GM18502 (cell line): ENCODE results near the gene EMILIN3.

Experiments used
- ATAC-seq: cut with Tn5 transposase; IDR thresholded peaks from one replicate; pipeline ENCODE4 v1.9.1; 2021; ENCODE audit warnings: mild to moderate bottlenecking; ENCODE audit not compliant: unreplicated experiment, poor library complexity

The EMILIN3 gene

DNA sequence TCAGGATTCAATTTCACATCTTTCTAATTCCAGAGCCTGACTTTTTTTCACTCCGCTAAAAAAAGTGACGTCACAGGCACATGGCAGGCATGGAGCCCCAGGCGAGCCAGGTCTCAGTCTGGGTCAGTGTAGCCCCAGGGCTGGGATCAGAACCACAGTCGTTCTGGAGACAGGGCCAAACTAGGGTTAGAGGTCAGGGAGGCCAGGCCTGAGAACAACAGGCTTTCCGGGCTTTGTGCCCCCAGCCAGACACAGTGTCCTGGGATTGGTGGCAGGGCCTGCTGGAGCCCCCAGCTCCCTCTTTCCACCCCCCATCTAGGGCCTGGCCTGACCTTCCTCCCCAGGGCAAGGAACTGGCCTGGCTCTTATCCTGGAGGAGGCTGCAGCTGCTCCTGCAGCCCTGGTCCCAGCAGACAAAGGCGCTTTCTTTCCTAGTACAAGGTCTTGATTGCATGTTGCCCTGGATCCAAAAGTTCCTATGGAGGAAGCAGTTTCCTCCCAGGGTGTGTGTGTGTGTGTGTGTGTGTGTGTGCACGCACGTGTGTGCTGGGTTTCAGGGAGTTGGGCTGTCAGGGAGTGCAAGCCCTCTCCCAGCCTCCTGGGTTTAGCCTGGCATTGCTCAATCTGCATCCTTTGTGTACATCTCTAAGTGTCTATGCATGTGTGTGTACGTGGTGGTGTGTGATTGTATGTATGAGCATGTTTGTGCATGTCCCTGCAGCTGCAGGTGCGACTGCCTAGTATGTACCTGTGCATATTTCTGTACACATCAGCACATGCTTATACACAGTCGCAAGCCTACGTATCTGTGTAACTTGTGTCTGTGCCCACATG, 26.5 kb upstream of the EMILIN3 start:
- no peak for ATAC-seq

- ATAC-seq = no peak
Observed at GRCh38 chr20:41392295-41392694, 25.7 kb upstream of the EMILIN3 start.

DNA sequence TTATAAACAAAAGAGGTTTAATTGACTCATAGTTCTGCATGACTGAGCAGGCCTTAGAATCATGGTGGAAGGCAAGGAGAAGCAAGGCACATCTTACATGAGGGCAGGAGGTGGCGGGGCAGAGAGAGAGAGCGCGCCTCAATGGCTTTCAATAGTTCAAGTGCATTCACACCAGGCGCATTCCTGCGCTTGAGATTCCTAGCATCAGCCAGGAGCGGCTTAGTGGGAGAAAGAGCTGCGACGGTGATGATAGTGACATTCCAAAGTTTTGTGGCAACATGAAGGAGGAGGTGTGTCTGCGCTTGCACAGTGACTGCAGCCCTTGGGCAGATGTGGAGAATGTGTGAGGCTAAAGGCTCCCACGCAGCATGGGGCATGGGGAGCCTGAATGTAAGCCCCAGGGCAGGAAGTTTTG, 25.0 kb upstream of the EMILIN3 start:
- ATAC-seq = no peak

- no peak for ATAC-seq
Observed at GRCh38 chr20:41390889-41391288, 24.3 kb upstream of the EMILIN3 start.

DNA sequence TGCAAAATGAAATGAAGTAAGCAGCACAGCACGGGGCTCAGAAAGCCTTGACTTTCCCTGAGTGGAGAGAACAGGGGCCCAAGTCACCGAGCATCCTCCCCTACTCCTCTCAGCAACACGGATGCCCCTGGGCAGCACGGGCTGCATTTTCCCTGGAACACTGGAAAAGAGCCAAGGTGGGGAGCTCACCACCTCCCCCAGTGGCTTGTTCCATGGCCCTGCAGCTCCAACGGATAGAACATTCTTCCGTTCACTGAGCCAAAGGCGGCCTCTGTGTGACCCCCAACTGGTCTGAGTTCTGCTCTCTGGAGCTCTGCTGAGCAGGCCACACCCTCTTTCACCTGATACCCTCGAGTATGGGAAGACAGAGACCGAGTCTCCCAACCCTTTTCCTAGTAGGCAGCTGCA, 20.8 kb upstream of the EMILIN3 start:
- no peak for ATAC-seq

DNA sequence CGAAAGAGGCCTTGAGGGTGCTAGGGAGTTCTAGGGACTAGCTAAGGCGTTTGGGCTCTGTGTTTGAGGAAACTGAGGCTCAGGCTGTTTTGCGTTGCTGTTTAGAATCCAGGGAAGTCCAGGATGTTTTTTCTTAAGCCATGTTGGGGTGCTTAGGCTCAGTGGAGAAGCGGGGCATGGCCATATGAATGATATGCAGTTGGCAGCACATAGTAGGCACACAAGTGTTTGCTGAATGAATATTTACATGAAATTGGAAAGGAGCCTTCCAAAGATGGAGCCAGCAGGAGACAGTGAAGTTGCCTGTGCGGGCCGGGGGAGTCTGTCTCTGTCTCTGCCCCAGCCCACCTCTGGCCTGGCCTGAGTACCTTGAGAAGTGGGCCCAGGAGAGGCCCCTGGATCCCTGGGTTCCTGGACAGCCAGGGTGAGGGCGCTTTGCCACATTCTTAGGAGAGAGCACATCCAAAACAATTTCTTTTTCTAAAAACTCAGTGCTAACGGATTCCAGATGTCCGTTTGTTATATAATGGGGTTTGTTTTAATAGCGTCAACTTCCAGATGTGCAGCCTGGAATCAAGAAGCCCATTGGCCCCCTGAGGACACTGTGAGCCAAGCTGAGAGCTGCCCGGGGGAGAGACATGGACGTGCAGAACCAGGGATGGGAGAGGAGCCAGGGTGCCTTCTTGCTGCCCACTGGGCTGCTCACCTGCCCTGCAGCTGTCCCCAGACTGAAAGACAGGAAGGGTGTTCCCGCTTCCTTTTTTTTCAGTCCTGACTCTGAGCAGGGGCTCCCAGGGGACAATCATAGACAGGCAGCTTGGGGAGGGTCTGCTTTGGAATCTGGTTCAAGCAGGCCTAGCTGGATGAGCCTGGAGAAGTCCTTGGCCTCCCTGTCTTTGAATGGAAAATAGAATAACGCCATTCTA, 20.1 kb upstream of the EMILIN3 start:
- no peak for ATAC-seq

GRCh38 chr20:41382791-41383305, 16.2 kb upstream of the EMILIN3 start:
- ATAC-seq = no peak

GRCh38 chr20:41380551-41381193, 14.1 kb upstream of the EMILIN3 start:
- no peak for ATAC-seq

GRCh38 chr20:41379551-41379950, 12.9 kb upstream of the EMILIN3 start:
- no peak for ATAC-seq

DNA sequence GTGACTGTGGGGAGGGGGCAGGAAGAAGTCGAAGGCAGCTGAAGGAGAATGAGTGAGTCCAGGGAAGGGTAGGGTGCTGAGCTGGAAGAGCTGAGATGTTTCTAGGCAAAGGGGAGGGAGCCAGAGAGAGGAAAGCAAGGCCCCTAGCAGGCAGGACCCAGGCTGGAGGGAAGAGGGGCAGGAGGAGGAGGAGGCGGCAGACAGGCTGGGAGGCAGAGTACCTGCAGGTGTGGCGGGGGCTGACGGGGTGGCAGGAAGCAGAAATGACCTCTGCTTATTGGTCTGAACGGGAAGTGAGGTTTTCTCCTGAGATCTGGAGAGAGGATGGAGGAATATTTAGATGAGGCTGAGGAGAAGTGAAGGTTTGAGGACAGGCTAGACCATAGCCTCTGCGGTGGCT, 10.7 kb upstream of the EMILIN3 start:
- ATAC-seq = no peak

GRCh38 chr20:41376349-41376748, 9.7 kb upstream of the EMILIN3 start:
- ATAC-seq = no peak

DNA sequence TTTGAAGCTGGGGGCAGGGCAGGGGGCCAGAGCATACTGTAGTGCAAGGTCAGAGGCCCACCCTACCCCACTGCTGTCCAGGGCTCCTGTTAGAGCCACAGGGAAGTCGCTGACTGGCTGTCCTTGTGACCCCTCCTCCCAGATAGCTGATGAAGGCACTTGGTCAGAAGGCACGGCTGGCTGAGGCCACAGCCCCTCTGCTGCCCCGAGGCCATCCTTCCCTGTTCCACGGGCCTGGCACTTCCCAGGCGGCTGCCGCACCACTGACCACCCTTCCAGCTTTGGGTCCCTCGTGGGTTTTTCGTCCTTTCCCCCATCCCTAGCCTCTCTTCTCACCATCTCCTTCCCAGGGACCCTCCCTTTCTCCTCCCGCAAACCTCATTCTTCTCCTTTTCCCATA, 9.2 kb upstream of the EMILIN3 start:
- no peak for ATAC-seq

GRCh38 chr20:41373931-41374920, 7.6 kb upstream of the EMILIN3 start:
- no peak for ATAC-seq

GRCh38 chr20:41373251-41373783, 6.7 kb upstream of the EMILIN3 start:
- no peak for ATAC-seq

DNA sequence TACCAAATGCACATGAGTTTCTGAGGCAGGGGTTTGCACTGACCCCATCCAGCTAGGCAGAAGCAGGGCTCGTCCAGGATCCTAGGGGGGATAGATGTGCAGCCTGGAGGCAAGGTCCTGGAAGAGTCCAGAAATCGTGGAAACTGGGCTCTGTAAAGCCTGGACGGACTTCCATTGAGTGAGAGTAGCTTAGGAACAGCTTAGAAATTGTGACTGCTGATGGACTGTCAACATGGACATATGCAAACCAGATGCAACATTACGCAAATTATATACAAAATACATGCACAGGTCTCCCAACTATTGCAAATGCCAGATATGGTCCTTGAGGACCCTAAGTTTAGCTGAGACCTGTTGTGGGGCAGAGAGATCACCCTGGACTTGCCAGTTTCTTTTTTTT, 4.8 kb upstream of the EMILIN3 start:
- no peak for ATAC-seq

GRCh38 chr20:41370176-41370575, 3.6 kb upstream of the EMILIN3 start:
- no peak for ATAC-seq

- ATAC-seq = no peak
Observed at GRCh38 chr20:41369673-41370072, 3.1 kb upstream of the EMILIN3 start.

DNA sequence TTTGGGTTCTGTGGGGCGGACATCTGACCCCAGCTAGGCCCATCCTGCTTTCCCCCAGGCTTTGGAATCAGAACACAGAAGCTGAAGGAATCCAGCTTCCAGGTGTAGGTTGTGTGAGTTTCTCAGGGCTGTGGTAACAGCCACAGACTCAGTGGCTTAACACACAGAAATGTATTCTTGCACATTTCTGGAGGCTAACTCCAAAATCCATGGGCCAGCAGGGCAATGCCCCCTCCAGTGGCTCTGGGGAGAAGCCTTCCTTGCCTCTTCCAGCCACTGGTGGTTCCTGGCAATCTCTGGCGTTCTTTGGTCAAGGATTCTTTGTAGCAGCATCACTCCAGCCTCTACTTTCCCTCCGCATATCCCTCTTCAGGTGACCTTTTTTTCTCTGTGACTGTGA, 1.3 kb upstream of the EMILIN3 start:
- ATAC-seq = no peak

DNA sequence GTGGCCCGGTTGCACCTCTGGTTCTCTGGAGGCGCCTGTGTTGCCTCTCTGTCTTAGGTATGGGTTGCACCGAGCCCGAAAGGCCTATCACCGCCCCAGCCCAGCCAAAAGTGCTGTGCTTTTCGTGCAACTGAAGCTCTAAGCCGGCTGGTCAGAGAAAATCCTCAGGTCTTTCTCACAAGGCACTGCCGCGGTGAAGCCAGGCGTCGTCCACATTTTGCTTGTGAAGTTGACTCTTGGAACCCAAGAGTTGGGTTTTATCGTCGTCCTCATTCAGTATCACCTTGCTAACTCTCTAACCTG, 726 bp upstream of the EMILIN3 start:
- ATAC-seq = no peak
